Measurements from ENCODE around the gene GIT2.
"Not testable (repeated sequence)": the region's sequence is repeated elsewhere in the genome, so short reads cannot be mapped to it uniquely, and the experiment has no call there.

Gene GIT2

GRCh38 chr12:110023059-110023980 lies 27.2 kb upstream of the GIT2 start:
- Histone ChIP-seq H3K4me3 (ENCODE audit: low read length) (peak overlapping the region; percentile 10), H3K4me2 (ENCODE audit: low read length) (peak overlapping the region; percentile 29), H3K27me3 (ENCODE audit: control insufficient read depth, insufficient read depth, low read length) (no peaks in the 10 kb centered on the region), H3K36me3 (ENCODE audit: insufficient read depth, low read length) (peaks cover 62% of the 10 kb centered on the region), H3K9me3 (replicated peaks; ENCODE audit: low read length) (no peaks in the 10 kb centered on the region), H3K4me1 (ENCODE audit: control insufficient read depth, insufficient read depth, low read length) (peaks cover 45% of the 10 kb centered on the region), H3K9ac (ENCODE audit: low read depth, low read length) (peak overlapping the region; percentile 47)

- Histone ChIP-seq H3K4me3 (ENCODE audit: low read length) (no peak overlapping the region), H3K4me1 (ENCODE audit: control insufficient read depth, insufficient read depth, low read length) (peaks cover 45% of the 10 kb centered on the region), H3K9ac (ENCODE audit: low read depth, low read length) (no peak overlapping the region), H3K36me3 (ENCODE audit: insufficient read depth, low read length) (peaks cover 64% of the 10 kb centered on the region), H3K4me2 (ENCODE audit: low read length) (no peak overlapping the region), H3K27me3 (ENCODE audit: control insufficient read depth, insufficient read depth, low read length) (no peaks in the 10 kb centered on the region), H3K9me3 (replicated peaks; ENCODE audit: low read length) (no peaks in the 10 kb centered on the region)
Observed at GRCh38 chr12:110020956-110021355, 24.8 kb upstream of the GIT2 start.

DNA sequence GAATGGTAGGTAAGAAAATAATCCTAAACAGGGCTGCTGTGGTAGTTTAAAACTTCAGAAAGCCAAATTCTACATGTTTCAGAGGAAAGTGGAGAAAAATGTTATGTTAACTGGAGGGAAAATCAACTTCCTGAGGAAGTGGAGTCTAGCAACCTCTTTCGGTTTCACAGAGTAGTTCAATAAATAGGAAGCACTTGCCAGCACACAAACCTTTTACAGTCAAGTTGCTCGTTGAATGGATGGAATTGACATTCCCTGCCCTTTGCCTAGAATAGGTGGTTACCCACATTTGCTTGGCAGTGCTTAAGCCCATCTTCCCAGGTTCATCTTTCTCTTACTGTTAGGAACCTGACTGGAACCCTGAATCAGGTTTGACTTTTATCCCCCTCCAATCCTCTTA lies 19.0 kb upstream of the GIT2 start:
- Histone ChIP-seq H3K9me3 (replicated peaks; ENCODE audit: low read length) (no peaks in the 10 kb centered on the region), H3K4me2 (ENCODE audit: low read length) (no peak overlapping the region), H3K4me3 (ENCODE audit: low read length) (no peak overlapping the region), H3K4me1 (ENCODE audit: control insufficient read depth, insufficient read depth, low read length) (peaks cover 17% of the 10 kb centered on the region), H3K36me3 (ENCODE audit: insufficient read depth, low read length) (peaks cover 75% of the 10 kb centered on the region), H3K27me3 (ENCODE audit: control insufficient read depth, insufficient read depth, low read length) (no peaks in the 10 kb centered on the region), H3K9ac (ENCODE audit: low read depth, low read length) (no peak overlapping the region)

DNA sequence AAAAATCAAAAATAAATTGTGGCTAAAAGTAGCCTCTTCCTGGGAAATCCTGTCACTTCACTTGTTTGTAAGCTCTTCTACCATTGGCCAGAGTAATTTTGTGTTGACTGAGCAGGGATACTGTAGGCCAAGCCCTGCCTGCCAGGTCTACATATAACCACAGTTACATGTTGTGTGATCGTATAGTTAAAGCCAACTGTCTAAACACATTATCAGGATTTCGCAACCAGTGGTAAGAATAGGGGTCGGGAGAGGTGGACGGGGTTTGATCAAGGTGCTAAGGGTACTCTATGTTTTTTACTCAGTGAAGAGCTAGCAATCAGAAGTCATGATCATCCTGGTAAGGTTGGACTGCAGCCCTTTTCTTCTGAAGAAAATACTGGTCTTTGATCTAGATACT lies 16.5 kb upstream of the GIT2 start:
- Histone ChIP-seq H3K27me3 (ENCODE audit: control insufficient read depth, insufficient read depth, low read length) (no peaks in the 10 kb centered on the region), H3K4me1 (ENCODE audit: control insufficient read depth, insufficient read depth, low read length) (peaks cover 20% of the 10 kb centered on the region), H3K4me2 (ENCODE audit: low read length) (no peak overlapping the region), H3K4me3 (ENCODE audit: low read length) (no peak overlapping the region), H3K9me3 (replicated peaks; ENCODE audit: low read length) (no peaks in the 10 kb centered on the region), H3K9ac (ENCODE audit: low read depth, low read length) (no peak overlapping the region), H3K36me3 (ENCODE audit: insufficient read depth, low read length) (peaks cover 50% of the 10 kb centered on the region)

- Histone ChIP-seq H3K9me3 (replicated peaks; ENCODE audit: low read length) (no peaks in the 10 kb centered on the region), H3K36me3 (ENCODE audit: insufficient read depth, low read length) (peaks cover 47% of the 10 kb centered on the region), H3K9ac (ENCODE audit: low read depth, low read length) (no peak overlapping the region), H3K4me3 (ENCODE audit: low read length) (no peak overlapping the region), H3K27me3 (ENCODE audit: control insufficient read depth, insufficient read depth, low read length) (no peaks in the 10 kb centered on the region), H3K4me1 (ENCODE audit: control insufficient read depth, insufficient read depth, low read length) (peaks cover 20% of the 10 kb centered on the region), H3K4me2 (ENCODE audit: low read length) (no peak overlapping the region)
Observed at GRCh38 chr12:110012137-110012536, 16.0 kb upstream of the GIT2 start.

DNA sequence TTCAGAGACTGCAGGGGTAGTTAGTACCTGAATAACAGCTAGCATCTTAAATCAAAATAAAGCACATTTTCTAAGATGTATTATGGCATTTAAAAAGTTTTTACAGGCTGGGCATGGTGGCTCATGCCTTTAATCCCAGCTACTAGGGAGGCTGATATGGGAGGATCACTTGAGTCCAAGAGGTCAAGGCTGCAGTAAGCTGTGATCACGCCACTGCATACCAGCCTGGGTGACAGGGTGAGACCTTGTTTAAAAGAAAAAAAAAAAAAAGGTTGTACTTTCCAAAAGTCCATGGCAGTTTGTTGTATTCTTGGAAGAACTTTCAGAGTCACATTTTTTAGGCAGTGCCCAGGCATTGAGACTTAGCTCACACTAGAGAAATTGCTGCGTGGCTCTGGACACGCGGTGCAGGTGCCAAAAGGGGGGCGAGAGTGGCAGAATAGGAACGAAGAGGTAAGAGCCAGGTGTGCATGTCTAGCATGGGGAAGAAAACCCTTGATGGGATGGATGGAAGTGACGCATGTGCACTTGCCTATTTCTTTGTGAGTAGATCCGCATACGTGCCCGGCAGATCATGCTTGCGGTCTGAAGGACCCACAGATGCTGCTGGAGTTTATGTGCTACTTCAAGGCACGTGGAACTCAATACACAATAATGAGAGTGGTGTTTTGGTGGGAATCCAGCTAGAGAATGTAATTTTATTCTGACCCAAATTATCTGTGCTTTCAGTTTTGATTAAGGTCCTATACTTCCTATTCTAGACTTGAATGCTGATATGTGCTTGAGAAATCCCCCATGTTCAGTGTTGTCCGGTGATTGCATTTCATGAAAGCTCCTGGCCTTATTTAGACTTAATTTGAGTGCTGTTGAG lies 14.9 kb upstream of the GIT2 start:
- Histone ChIP-seq H3K36me3 (ENCODE audit: insufficient read depth, low read length) (peaks cover 42% of the 10 kb centered on the region), H3K9me3 (replicated peaks; ENCODE audit: low read length) (no peaks in the 10 kb centered on the region), H3K27me3 (ENCODE audit: control insufficient read depth, insufficient read depth, low read length) (no peaks in the 10 kb centered on the region), H3K4me1 (ENCODE audit: control insufficient read depth, insufficient read depth, low read length) (peaks cover 20% of the 10 kb centered on the region), H3K4me3 (ENCODE audit: low read length) (no peak overlapping the region), H3K9ac (ENCODE audit: low read depth, low read length) (no peak overlapping the region), H3K4me2 (ENCODE audit: low read length) (no peak overlapping the region)

- Histone ChIP-seq H3K36me3 (ENCODE audit: insufficient read depth, low read length) (peaks cover 35% of the 10 kb centered on the region), H3K4me1 (ENCODE audit: control insufficient read depth, insufficient read depth, low read length) (peaks cover 23% of the 10 kb centered on the region)
- not testable (repeated sequence) for H3K9ac ChIP-seq (ENCODE audit: low read depth, low read length); H3K4me2 ChIP-seq (ENCODE audit: low read length); H3K9me3 ChIP-seq (replicated peaks; ENCODE audit: low read length); H3K4me3 ChIP-seq (ENCODE audit: low read length); H3K27me3 ChIP-seq (ENCODE audit: control insufficient read depth, insufficient read depth, low read length)
Observed at GRCh38 chr12:110008681-110009398, 12.7 kb upstream of the GIT2 start.

GRCh38 chr12:110007881-110008280 lies 11.7 kb upstream of the GIT2 start:
- Histone ChIP-seq H3K4me2 (ENCODE audit: low read length) (no peak overlapping the region), H3K9ac (ENCODE audit: low read depth, low read length) (no peak overlapping the region), H3K4me3 (ENCODE audit: low read length) (no peak overlapping the region), H3K9me3 (replicated peaks; ENCODE audit: low read length) (no peaks in the 10 kb centered on the region), H3K36me3 (ENCODE audit: insufficient read depth, low read length) (peaks cover 32% of the 10 kb centered on the region), H3K27me3 (ENCODE audit: control insufficient read depth, insufficient read depth, low read length) (no peaks in the 10 kb centered on the region), H3K4me1 (ENCODE audit: control insufficient read depth, insufficient read depth, low read length) (peaks cover 31% of the 10 kb centered on the region)

DNA sequence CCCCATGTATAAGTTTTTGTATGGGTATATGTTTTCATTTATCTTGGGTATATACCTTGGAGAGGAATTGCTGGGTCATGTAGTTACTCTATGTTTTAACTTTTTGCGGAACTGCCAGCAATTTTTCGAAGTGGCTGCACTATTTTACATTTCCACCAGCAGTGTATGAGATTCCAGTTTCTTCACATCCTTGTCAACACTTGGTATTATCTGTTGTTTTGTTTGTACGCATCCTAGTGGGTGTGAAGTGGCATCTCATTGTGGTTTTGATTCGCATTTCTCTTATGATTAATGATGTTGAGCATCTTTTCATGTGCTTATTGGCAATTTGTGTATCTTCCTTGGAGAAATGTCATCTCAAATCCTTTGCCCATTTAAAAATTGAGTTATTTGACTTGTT lies 9.9 kb upstream of the GIT2 start:
- H3K9ac ChIP-seq (ENCODE audit: low read depth, low read length): no peak overlapping the region
- H3K36me3 ChIP-seq (ENCODE audit: insufficient read depth, low read length): peaks cover 22% of the 10 kb centered on the region
- H3K27me3 ChIP-seq (ENCODE audit: control insufficient read depth, insufficient read depth, low read length): no peaks in the 10 kb centered on the region
- no peaks in the 10 kb centered on the region for H3K9me3 ChIP-seq (replicated peaks; ENCODE audit: low read length)
- no peak overlapping the region for H3K4me2 ChIP-seq (ENCODE audit: low read length)
- peaks cover 36% of the 10 kb centered on the region for H3K4me1 ChIP-seq (ENCODE audit: control insufficient read depth, insufficient read depth, low read length)
- no peak overlapping the region for H3K4me3 ChIP-seq (ENCODE audit: low read length)

DNA sequence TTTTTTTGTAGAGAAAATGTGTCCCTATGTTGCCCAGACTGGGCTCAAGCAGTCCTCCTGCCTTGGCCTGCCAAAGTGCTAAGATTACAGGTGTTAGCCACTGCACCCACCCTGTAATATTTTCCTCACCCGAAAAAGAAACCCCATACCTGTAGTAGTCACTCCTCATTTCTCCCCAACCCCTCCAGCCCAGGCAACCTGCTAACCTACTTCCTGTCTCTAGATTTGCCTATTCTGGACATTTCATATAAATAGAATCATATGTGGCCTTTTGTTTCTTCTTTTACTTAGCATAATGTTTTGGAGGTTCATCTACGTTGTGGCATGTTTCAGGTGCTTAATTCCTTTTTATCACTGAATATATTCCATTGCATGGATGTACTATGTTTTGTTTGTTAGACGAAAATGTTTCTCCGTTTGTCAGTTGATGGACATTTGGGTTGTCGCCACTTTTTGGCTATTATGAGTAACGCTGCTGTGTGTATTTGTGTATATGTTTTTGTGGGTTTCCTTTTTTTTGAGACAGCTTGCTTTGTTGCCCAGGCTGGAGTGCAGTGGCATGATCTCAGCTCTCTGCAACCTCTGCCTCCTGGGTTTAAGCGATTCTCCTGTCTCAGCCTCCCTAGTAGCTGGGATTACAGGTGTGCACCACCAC lies 9.3 kb upstream of the GIT2 start:
- Histone ChIP-seq H3K9ac (ENCODE audit: low read depth, low read length) (no peak overlapping the region), H3K27me3 (ENCODE audit: control insufficient read depth, insufficient read depth, low read length) (no peaks in the 10 kb centered on the region), H3K4me3 (ENCODE audit: low read length) (no peak overlapping the region), H3K4me1 (ENCODE audit: control insufficient read depth, insufficient read depth, low read length) (peaks cover 32% of the 10 kb centered on the region), H3K4me2 (ENCODE audit: low read length) (no peak overlapping the region), H3K36me3 (ENCODE audit: insufficient read depth, low read length) (peaks cover 20% of the 10 kb centered on the region), H3K9me3 (replicated peaks; ENCODE audit: low read length) (no peaks in the 10 kb centered on the region)

GRCh38 chr12:110004598-110004997 lies 8.4 kb upstream of the GIT2 start:
- Histone ChIP-seq H3K27me3 (ENCODE audit: control insufficient read depth, insufficient read depth, low read length) (no peaks in the 10 kb centered on the region), H3K36me3 (ENCODE audit: insufficient read depth, low read length) (peaks cover 17% of the 10 kb centered on the region), H3K4me3 (ENCODE audit: low read length) (no peak overlapping the region), H3K4me2 (ENCODE audit: low read length) (no peak overlapping the region), H3K9me3 (replicated peaks; ENCODE audit: low read length) (no peaks in the 10 kb centered on the region), H3K9ac (ENCODE audit: low read depth, low read length) (no peak overlapping the region), H3K4me1 (ENCODE audit: control insufficient read depth, insufficient read depth, low read length) (peaks cover 31% of the 10 kb centered on the region)
